HG02759 (cell line): ENCODE data around the gene ACTL10.
"Not testable (repeated sequence)": the region's sequence is repeated elsewhere in the genome, so short reads cannot be mapped to it uniquely, and the experiment has no call there.

ENCODE experiments used
- ATAC-seq: cut with Tn5 transposase; IDR thresholded peaks from one replicate; pipeline ENCODE4 v1.9.1; 2021; ENCODE audit warnings: mild to moderate bottlenecking, moderate library complexity; ENCODE audit not compliant: unreplicated experiment

The ACTL10 gene

DNA sequence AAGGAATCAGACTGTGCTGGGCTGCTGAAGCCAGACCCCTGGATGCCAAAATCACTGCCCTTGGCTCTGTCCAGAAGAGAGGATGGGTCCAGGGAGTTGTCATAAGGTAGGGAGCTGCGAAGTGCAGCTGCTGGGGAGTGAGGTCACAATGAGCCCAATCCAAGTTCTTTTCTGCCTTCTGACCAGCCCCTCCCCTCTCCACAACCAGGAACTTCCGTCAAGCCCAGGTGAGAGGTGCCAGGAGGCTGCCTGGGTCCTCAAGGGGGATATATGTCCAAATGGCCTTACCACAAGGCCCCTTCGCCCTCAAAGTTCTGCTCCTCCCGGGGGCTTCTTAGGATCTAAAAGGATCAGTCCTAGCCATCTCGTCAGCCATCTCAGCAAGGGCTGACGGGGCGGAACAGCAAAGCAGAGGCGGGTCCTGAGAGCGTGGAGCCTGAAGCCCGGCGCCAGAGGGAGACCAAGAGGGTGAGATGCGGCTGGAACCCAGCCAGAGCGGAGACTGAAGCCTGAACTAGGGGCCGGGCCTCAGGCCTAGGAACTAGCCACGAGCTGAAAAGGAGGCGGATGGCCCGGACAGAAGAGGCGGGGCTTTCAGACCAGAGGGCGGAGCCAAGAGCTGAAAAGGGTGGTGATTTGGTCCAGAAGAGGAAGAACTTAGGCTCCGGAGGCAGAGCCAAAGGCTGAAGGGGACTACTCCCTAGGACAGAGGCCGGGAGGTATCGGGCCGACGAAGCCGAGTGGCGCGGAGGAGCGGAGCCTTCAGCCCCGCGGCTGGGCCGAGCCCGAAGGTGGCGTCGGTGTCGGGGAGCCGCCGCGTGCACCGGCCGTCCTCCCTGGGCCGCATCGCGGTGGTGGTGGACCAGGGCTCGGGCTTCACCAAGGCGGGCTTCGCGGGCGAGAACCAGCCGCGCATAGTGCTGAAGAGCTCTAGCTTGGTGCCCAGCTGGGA, at the start of gene ACTL10:
ACTL10 (plus strand) TSS at position 651 of the 952 bp plus-strand sequence. CDS start 555 bp downstream, outside the sequence.
- peak; percentile 64 for ATAC-seq

DNA sequence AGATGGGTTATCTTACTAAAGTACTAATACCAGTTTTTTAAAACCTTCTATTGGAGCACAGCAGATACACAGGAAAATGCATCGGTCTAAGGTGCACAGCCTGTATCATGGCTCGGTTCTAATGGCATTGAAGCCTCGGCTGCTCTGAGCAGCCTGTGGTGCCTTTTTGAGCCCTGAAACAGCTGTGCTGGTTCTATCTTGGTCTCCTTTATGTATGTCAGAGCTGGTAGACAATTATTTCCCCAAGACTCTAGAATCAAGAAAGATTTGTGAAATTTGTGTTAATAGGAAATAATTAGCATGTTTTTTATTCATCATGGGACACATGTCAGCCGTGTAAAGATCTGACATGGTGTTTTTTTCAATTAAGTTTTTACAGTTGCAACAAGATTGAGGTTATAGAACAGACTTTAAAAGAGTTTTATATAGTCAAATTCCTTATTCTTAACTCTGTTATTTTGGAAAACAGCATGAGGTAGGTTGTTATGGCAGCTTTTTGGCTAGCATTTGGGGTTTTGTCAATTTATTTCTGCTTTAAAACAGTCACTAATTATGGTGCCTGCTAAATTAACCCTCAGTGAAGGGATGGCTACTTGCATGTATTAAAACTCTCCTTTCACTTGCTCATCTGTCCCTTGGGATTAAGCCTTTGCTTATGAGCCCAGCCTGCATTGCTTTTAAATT, 44.9 kb upstream of the ACTL10 start:
- no peak for ATAC-seq

DNA sequence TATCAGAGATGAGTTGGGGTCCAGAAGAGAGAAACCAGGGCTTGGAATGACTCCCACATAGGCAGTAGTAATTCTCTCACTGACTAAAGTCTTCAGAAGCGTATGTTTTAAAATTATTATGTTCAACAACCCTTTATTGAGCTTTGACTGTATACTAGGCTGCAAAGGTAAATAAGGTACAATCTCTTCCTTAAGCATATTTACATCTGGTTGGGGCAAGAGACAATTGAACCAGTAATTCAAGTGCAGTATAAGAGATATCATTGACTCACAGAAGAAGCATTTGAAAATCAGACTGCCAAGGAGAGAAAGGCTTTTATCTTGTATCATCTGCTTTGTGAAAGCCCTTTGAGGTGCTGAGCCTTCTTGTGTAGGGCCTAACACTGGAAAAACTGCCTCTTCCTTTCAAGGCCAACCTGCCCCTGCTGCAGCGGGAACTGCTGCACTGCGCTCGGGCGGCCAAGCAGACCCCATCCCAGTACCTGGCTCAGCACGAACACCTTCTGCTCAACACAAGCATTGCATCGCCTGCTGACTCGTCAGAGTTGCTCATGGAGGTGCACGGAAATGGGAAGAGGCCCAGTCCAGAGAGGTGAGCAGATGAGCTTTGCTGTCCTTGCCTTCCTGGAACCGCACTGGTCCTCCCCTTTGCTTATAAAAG, 43.9 kb upstream of the ACTL10 start:
- ATAC-seq, result no peak

DNA sequence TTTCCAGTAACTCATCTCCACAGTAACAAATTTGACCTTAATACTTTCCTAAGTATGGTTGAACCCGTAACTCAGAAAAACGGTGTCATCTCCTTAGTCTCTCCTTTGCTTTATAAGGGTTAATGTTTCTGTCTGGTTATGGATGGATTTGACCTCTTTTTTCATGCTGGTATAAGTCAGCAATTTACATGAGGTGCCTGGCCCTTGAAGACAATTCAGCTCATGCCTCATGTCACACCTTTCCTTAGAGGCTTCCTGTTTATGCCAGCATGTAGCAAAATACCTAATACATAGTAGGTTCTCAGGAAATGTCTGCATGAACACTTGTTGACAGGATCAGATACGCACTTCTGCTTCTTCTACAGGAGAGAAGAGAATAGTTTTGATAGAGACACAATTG, 42.3 kb upstream of the ACTL10 start:
- no peak for ATAC-seq

DNA sequence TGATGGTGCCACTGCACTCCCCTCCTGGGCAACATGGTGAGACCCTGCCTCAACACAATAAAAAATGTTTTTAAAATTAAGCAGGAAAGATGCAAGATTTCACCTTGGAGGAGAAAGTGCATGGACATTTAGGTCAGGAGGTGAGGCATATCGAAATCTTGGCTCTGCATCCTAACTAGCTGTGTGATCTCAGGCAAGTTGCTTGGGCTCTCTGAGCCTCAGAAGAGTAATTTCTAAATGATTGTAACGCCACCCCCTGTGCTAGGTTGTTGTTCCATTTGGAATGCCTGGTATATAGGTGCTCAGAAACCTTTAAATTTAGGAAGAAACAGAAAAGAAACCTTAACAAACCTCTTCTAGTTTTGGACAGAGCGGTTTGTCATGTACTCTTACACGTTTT, 40.6 kb upstream of the ACTL10 start:
- ATAC-seq, result no peak

DNA sequence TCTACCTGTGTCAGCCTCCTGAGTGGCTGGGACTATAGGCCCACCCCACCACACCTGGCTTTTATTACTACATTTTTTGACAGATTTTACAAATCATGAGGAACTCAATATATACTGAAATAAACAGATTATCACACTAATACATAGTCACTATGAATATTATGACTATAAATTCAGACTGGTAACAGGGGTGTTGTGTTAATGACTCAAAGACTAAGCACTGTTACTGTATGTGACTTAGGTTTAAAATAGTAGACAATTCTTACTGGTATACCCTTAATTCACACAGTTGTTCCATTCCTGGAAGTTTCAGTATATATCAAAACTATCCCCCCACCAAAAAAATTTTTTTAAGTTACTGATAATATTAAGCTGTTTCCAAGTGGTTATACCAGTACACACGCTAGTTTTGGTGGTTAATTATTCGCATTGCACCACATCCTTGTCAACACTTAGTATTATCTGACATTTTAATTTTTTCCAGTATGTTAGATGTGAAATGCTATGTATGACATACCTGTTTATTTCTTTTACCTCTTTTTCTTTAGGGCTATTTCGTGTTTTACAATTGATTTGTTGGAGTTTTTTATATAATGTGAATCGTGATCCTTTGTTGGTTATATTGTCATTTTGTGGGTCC, 39.0 kb upstream of the ACTL10 start:
- no peak for ATAC-seq

DNA sequence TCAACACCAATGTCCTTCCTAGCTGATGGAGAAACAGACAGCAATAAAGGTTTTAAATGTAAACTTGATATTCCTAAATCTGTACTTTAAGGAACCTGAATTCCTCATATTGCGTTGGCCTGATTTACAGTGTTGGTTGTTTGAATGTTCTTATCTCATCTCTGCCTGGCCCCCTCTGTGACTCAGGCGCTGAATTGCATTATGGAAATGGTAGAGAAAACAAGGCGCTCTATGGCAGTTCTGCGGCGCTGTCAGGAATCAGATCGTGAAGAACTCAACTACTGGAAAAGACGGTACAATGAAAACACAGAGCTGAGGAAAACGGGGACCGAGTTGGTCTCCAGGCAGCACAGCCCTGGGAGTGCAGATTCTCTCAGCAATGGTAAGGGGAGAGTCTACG, 37.2 kb upstream of the ACTL10 start:
- ATAC-seq, result no peak

DNA sequence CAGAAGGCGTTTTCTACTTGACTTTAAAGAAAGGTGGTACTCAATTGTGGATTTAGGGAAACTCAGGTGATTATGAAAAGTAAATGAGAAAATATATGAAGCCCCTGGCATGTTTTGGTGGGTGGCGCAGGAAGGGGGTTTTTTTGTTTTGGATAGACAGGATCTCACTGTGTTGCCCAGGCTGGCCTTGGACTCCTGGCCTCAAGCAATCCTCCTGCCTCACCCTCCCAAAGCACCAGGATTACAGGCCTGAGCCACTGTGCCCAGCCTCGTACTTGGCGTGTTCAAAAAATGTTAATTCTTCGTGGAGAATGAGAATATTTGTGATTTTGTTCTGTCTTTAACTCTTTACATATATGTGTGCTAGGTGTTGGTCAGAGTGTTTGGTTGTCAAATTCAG, 36.8 kb upstream of the ACTL10 start:
- no peak for ATAC-seq

DNA sequence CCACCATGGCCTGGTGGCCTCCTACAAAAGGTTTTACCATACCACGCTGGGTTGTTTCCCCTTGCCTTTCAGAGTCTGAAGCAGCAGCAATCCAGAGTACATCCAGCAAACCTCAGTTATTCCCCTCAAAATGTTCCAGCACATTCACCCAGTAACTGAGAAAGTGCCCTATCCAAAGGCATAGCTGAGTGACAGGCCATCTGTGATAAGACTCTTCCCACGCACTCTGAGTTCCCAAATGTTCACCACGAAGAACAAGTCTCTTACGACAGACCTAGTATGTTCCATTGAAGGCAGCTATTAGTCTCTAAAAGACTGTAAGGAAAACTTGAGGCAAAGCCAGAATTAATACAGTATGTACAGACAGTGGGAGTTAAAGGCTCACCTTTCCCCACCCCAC, 36.2 kb upstream of the ACTL10 start:
- ATAC-seq, result no peak

DNA sequence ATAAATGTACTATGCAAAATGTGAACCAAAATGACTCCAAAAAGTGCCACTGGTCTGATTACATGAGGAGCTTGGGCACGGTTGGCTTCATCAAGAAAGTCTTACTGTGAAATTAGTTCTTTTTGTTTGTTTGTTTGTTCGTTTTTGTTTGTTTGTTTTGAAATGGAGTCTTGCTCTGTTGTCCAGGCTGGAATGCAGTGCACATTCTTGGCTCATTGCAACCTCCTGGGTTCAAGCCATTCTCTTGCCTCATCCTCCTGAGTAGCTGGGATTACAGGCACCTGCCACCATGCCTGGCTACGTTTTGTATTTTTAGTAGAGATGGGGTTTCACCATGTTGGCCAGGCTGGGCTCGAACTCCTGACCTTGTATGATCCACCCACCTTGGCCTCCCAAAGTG, 34.8 kb upstream of the ACTL10 start:
- not testable (repeated sequence) for ATAC-seq

DNA sequence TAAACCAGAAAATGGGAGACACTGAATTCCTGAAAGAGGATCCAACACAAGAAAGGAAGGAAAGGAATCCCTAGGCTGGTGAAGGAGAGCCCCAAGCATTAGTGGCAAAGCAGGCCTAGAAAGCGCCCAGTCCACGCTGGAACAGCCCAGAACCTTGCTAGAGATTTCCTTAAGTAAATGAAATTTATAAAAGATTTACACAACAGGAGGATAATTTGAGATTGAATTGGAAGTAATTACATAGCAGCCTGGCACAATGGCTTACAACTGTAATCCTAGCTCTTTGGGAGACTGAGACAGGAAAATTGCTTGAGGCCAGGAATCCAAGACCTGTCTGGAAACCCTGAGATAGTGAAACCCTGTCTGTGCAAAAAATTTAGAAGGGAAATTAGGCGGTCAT, 31.4 kb upstream of the ACTL10 start:
- ATAC-seq, result no peak

DNA sequence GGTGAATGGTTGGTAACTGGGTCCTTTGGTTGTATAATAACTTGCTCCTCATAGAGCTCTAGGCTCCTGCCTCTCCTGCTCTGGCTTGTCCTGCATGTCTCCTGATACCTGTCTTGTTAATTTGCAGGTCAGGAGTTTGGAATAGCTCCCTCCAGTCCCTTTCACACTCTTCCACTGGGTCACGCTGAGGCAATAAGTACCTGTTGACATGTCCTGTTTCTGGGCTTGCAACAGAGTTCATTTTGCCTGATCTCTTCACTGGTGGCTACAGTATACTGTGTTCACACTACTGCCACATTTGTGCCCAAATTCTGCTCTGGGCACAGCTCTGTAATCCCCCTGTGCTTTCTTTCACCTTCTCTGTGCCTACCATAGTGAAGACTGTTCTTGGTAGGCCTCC, 30.0 kb upstream of the ACTL10 start:
- no peak for ATAC-seq

DNA sequence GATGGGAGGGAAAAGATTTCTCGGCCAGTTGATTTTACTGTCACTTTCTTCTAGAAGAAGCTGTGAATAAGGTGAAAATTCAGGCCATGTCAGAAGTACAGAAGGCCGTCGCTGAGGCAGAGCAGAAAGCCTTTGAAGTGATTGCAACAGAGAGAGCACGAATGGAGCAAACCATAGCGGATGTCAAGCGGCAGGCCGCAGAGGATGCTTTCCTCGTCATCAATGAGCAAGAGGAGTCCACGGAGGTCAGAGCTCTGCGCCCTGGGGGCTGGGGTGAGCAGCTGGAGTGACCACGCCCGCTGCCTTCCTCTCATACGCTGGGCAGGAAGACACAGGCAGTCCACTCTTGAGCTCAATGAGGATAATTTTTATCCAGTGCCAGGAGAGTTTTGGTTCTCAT, 26.5 kb upstream of the ACTL10 start:
- ATAC-seq, result no peak

DNA sequence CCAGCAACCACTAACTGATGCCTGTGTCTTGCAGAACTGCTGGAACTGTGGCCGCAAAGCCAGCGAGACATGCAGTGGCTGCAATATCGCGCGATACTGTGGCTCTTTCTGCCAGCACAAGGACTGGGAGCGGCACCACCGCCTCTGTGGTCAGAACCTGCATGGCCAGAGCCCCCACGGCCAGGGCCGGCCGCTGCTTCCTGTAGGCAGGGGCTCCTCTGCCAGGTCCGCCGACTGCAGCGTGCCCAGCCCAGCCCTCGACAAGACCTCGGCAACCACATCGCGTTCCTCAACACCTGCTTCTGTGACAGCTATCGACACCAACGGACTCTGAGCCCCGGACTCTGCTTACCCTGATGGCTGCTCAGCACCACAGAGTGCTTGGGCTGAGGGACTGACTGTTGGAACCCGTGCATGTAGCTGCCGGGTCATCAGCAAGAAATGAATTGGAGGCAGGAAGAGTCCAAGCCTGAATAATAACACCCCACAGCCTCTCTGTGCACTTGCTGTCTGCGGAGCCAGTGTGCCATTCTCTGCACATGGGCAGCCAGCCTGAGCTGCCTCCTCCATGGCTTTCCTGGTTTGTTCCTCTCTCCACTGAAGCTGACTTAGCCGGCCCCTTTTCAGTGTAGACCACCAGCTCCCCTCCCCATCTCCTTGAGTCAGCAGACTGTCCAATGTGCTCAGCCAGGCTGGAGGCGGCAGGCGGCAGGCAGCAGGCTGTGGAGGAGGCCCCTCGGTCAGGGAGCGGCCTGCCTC, 22.3 kb upstream of the ACTL10 start:
- no peak for ATAC-seq

DNA sequence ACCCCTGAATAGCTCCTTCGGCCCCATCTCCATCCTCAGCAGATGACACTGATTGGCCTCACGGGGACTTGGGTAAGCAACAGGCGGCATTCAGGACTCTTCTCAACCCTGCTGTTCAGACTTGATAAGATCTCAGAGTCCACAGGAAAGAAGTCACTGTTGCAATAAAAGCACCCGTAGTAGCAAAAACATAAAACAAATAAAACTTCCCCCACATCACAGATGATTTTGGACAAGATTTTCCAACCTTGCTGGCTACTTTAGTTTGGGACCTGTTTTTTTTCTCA, 21.7 kb upstream of the ACTL10 start:
- ATAC-seq, result no peak

DNA sequence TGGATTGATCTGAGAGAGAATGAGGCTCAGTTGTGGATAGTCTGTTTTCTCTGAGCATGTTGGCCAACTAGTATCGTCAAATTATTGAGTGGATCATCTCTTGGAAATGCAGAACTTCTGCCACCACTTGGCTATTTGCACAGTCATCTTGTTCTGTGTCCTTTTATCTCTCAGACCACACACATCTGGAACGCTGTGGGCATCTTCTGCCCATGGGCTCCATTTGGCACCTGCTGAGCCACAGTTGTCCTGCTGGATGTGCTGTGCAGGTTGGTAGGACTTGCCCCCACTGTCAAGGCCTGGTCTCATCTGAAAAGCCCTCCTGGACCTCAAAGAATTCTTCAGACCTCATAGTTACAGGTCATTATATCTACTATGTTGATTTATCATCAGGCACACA, 21.3 kb upstream of the ACTL10 start:
- no peak for ATAC-seq

DNA sequence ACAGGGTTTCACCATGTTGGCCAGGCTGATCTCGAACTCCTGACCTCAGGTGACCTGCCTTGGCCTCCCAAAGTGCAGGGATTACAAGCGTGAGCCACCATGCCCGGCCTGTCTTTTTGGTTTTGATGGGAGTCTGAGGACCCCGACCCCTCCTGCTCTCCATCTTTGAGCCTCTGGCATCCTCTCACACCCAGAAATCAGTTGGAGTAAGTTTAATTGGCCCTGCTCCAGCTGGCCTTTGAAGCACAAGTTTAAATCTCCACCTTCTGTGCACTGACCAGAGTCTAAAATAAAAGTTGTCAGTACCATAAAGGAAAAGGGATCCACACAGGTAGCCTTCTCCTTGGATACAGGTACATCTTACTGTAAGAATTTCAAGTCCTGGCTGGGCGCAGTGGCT, 20.6 kb upstream of the ACTL10 start:
- ATAC-seq, result no peak

DNA sequence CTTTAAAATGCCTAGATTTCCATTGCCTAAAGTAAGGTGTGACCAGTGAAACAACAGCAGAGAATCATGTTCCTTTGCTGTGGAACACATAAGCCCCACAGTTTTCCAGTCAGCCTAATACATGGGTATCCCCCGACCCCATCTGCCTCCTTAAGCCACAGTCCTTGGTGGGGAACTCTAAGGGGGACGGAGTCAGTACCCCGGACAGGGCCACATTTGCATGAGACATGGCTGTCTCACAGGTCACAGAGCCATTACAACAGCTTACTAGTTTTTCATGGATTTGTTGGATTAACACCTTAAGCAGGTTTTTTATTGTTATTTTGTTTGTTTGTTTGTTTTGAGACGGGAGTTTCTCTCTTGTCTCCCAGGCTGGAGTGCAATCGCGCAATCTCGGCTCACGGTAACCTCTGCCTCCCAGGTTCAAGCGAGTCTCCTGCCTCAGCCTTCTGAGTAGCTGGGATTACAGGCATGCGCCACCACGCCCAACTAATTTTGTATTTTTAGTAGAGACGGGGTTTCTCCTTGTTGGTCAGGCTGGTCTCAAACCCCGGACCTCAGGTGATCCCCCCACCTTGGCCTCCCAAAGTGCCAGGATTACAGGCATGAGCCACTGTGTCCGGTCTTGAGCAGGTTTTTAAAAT, 19.7 kb upstream of the ACTL10 start:
- ATAC-seq, result not testable (repeated sequence)

DNA sequence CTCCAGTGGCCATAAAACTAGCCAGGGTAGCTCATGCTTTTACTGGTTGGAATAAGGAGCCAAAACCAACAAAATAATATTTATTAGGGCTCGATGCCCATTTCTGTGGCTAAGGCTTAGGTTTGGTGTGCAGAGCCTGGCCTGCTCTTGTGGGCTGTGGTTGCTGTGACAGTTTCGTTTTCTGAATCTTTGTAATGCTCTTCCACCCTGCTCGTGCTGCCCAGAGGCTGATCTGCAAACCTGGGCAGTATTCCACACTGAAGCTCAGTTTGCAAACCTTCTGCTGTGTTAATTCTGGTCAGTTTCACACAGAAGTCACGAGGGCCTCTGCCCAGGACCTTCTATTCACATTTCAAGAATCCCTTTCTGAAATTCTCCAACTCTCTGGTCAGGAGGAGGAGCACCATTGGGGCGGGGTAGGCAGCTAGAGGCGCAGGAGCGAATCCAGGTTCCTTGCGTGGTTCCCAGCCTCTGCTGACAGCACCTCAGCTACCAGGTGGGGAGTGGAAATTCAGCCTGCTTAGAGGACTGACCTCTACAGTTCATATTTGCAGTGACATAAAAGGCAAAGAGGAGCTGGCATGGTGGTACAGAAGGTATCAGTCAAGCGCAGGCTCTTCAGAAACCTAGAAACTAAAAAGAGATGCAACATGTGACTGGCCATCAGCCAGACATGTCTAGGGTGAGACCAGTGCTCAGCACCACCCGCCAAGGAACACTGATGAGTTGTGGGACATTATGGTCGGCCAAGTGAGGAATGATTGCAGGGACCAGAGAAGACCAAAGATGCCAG, 18.9 kb upstream of the ACTL10 start:
- ATAC-seq, result peak; percentile 60
